SU-DHL-6 (cell line): ENCODE results near the gene LITAFD.

Experiments
- H2AFZ ChIP-seq: fragments of 200-600 bp; sonication (generic); 2 replicates; pipeline ENCODE4 v1.6.1; 2014; ENCODE audit warnings: low read depth, mild to moderate bottlenecking, moderate library complexity, mixed read lengths, antibody characterized with exemption, low read length; ENCODE audit not compliant: severe bottlenecking
- H3F3A ChIP-seq: fragments of 200-600 bp; shearing (Covaris generic); 2 replicates; pipeline ENCODE4 v1.6.0; 2016; ENCODE audit warnings: antibody characterized with exemption, mild to moderate bottlenecking; ENCODE audit not compliant: insufficient read depth
- H3K27ac ChIP-seq: fragments of 200-600 bp; sonication (generic); 2 replicates; pipeline ENCODE4 v1.5.1; 2016; ENCODE audit warnings: low read depth, mild to moderate bottlenecking, low read length, moderate library complexity, mixed read lengths
- H3K27me3 ChIP-seq: fragments of 200-600 bp; sonication (generic), shearing (Covaris generic); 2 replicates; pipeline ENCODE4 v1.6.0; 2014; ENCODE audit warnings: mild to moderate bottlenecking, low read length
- H3K36me3 ChIP-seq: fragments of 200-600 bp; sonication (generic); 2 replicates; pipeline ENCODE4 v1.6.1; 2014; ENCODE audit warnings: mild to moderate bottlenecking, low read length, mixed read lengths
- H3K4me2 ChIP-seq: fragments of 300-600, 200-600 bp; shearing (Covaris generic), sonication (generic); 2 replicates; pipeline ENCODE4 v1.6.0; 2014; ENCODE audit warnings: low read length, low read depth, mild to moderate bottlenecking; ENCODE audit not compliant: poor library complexity, severe bottlenecking
- H3K4me3 ChIP-seq: fragments of 200-600 bp; sonication (generic); 2 replicates; pipeline ENCODE4 v1.5.1; 2014; ENCODE audit warnings: antibody characterized with exemption, low read length, mild to moderate bottlenecking, mixed read lengths; ENCODE audit not compliant: insufficient read depth, poor library complexity, severe bottlenecking
- H3K79me2 ChIP-seq: fragments of 200-600 bp; sonication (generic); 2 replicates; pipeline ENCODE4 v1.6.1; 2014; ENCODE audit warnings: mild to moderate bottlenecking, low read length, moderate library complexity; ENCODE audit not compliant: insufficient read depth
- H3K9ac ChIP-seq: fragments of 200-600 bp; sonication (generic); 2 replicates; pipeline ENCODE4 v1.7.0; 2014; ENCODE audit warnings: mild to moderate bottlenecking, low read length
- H3K9me2 ChIP-seq: fragments of 200-600 bp; sonication (generic); replicated peaks from 2 replicates; pipeline ENCODE4 v1.6.1; 2014; ENCODE audit warnings: low read length; ENCODE audit not compliant: insufficient read depth
- H3K9me3 ChIP-seq: fragments of 200-600 bp; sonication (generic); 2 replicates; pipeline ENCODE4 v1.6.1; 2014; ENCODE audit warnings: low read length, mixed read lengths; ENCODE audit not compliant: insufficient read depth
- H4K20me1 ChIP-seq: fragments of 200-600 bp; sonication (generic); 2 replicates; pipeline ENCODE4 v1.6.1; 2014; ENCODE audit warnings: low read depth, mild to moderate bottlenecking, antibody characterized with exemption, low read length, moderate library complexity, mixed read lengths
- EZH2phosphoT487 ChIP-seq: fragments of 200-600 bp; sonication (generic), shearing (Covaris generic); conservative IDR thresholded peaks from 2 replicates; pipeline ENCODE4 v1.6.1; 2018; ENCODE audit warnings: mild to moderate bottlenecking, antibody characterized with exemption, low read length, moderate library complexity, mixed read lengths
- TF ChIP-seq, protein P1 (sequence below): fragments of 200-600 bp; sonication (generic); IDR thresholded peaks from one replicate; pipeline ENCODE4 v1.5.1; 2017; ENCODE audit warnings: antibody characterized with exemption, mild to moderate bottlenecking, low read length, moderate library complexity; ENCODE audit not compliant: insufficient read depth, poor library complexity, severe bottlenecking

The LITAFD gene

DNA sequence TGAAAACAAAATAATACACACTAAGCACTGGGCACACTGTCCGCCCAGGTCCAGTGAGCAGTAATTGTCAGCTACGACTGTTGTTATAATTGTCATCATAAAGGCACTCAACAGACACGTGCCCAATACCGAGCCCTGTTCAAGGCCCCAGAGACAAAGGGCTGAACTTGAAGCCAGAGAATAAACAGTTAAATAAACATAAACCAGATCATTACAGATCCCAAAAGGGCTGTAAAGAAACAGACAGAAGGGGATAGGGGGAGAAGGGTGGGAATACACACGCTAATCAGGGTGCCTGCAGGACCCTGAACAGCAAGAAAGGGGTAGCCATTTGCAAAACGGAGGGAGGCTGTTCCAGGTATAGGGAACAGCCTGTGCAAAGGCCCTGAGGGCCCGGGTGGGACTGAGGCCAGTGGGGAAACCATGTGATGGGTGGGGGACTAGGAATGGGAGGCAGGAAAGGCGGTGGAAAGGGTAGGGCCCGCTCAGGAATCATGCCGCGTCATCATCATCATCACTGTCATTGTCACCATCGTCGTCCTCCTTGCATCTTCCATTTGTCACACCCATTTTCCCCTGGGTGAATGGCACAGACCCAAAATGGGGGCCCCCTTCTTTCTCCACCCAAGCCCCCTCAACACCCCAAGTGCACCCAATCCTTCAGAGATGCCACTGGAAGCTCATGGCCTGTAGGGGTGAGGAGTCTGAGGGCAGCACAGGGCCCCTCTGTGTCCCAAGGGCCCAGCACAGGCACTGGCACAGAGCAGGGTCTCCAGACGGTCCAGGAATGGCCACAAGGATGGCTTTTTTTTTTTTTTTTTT, 19.6 kb upstream of the LITAFD start:
- Histone ChIP-seq H3K4me3 (no peak overlapping the region), H3F3A (peaks cover 3% of the 10 kb centered on the region; the same call in 1 of the 2 replicates), H3K36me3 (no peaks in the 10 kb centered on the region), H2AFZ (no peak overlapping the region), H3K4me2 (no peak overlapping the region), H3K79me2 (peaks cover 70% of the 10 kb centered on the region), H3K9ac (no peak overlapping the region), H4K20me1 (peaks cover 8% of the 10 kb centered on the region; the same call in 1 of the 2 replicates), H3K9me2 (no peaks in the 10 kb centered on the region), H3K9me3 (no peaks in the 10 kb centered on the region), H3K27ac (no peak overlapping the region), H3K27me3 (no peaks in the 10 kb centered on the region)
- TF ChIP-seq, protein P1, sequence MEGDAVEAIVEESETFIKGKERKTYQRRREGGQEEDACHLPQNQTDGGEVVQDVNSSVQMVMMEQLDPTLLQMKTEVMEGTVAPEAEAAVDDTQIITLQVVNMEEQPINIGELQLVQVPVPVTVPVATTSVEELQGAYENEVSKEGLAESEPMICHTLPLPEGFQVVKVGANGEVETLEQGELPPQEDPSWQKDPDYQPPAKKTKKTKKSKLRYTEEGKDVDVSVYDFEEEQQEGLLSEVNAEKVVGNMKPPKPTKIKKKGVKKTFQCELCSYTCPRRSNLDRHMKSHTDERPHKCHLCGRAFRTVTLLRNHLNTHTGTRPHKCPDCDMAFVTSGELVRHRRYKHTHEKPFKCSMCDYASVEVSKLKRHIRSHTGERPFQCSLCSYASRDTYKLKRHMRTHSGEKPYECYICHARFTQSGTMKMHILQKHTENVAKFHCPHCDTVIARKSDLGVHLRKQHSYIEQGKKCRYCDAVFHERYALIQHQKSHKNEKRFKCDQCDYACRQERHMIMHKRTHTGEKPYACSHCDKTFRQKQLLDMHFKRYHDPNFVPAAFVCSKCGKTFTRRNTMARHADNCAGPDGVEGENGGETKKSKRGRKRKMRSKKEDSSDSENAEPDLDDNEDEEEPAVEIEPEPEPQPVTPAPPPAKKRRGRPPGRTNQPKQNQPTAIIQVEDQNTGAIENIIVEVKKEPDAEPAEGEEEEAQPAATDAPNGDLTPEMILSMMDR = no peak
- TF ChIP-seq EZH2phosphoT487 = no peak

GRCh38 chr16:8863594-8864424, 18.3 kb upstream of the LITAFD start:
- Histone ChIP-seq H3K27ac (no peak overlapping the region), H3K4me3 (no peak overlapping the region), H3K27me3 (no peaks in the 10 kb centered on the region), H3K79me2 (peaks cover 76% of the 10 kb centered on the region), H3K9me2 (no peaks in the 10 kb centered on the region), H3K4me2 (no peak overlapping the region), H3F3A (peaks cover 5% of the 10 kb centered on the region; the same call in 1 of the 2 replicates), H3K9ac (no peak overlapping the region), H3K36me3 (no peaks in the 10 kb centered on the region), H3K9me3 (no peaks in the 10 kb centered on the region), H2AFZ (no peak overlapping the region), H4K20me1 (peaks cover 8% of the 10 kb centered on the region; the same call in 1 of the 2 replicates)
- TF ChIP-seq EZH2phosphoT487 = no peak
- TF ChIP-seq, protein P1 = no peak

DNA sequence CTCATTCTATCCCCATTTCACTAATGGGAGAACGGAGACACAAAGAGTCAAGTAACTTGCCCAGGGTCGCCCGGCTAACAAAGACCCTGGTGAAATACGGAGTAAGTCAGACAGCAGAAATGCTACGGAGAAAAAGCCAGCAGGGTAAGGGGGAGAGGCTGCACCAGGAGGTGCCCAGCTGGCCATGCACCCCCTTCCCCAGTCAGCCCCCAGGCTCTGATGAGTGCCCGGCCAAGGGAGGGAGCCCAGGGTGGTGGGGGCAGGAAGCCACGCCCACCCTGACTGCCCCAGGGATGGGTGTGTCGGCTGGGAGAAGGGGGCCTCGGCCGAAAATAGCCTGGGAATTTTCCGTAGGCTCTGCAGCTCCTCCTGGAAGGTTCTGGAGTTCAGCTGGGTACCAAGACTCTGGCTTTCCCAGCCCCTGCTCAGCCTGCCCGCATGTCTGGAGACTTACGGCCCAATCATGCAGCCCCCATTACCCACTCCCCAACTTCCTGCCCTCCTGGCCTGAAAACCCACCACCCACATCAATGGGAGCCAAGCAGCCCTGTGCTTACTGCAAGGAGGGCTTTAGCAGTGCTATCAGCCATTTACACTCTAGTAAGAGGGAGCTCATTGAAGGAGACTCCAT, 17.6 kb upstream of the LITAFD start:
- H4K20me1 ChIP-seq = peaks cover 8% of the 10 kb centered on the region; the same call in 1 of the 2 replicates
- no peak overlapping the region for H2AFZ ChIP-seq
- no peaks in the 10 kb centered on the region for H3K9me2 ChIP-seq
- TF ChIP-seq, protein P1 = no peak
- no peak for TF ChIP-seq EZH2phosphoT487
- H3K9me3 ChIP-seq = no peaks in the 10 kb centered on the region
- H3F3A ChIP-seq = peaks cover 5% of the 10 kb centered on the region; the same call in 1 of the 2 replicates
- H3K79me2 ChIP-seq = peaks cover 76% of the 10 kb centered on the region
- no peak overlapping the region for H3K27ac ChIP-seq
- H3K4me2 ChIP-seq = no peak overlapping the region
- no peaks in the 10 kb centered on the region for H3K27me3 ChIP-seq
- H3K9ac ChIP-seq = no peak overlapping the region
- H3K36me3 ChIP-seq = no peaks in the 10 kb centered on the region
- H3K4me3 ChIP-seq = no peak overlapping the region
